NCI-H2107 treated with DMSO at 0.1 percent for 48 hours (cell line): Measurements from ENCODE around the gene ANO6.
"Not testable (repeated sequence)": the region's sequence is repeated elsewhere in the genome, so short reads cannot be mapped to it uniquely, and the experiment has no call there.

Source experiments
- DNase-seq: peaks from one replicate; lab custom pipeline; 2025; ENCODE audit not compliant: unreplicated experiment; lab: John Stamatoyannopoulos, UW

Gene ANO6

DNA sequence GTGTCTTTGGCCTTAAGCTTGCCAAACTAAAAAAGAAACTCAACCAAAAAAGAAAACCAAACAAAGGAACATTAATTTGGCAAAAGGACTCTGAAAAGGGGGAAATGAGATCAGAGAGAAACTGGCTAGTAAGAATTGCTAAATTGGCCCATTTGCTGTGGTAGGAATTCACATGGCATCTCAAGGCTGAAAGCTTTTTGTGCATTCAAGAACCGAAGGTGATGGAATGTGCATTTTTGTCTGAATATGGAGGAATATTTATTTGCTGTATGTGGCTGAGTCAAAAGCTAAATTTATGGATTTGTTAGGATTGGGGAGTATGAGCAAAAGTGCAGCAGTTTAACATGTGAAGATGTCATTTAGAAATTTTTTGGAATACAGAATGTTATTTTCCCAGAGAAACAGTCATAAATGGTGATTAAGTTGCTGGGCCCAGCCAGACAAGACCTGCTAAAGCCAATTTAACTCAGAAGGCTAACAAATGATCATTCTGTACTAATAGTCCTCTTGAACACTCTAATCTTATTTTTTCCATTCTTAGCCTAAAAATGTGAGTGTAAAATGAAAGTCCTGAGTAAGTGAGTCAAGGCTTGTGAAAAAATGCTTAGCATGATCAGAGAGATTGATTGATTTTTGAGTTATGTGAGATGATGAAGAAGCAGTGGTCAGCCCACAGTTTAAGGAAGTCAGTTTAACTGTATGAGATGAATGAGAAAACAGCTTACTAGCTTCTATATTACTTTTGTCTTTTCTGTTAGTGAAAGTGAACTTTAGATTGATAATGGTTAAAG lies 94.1 kb downstream of the ANO6 start:
- no peak for DNase-seq

DNA sequence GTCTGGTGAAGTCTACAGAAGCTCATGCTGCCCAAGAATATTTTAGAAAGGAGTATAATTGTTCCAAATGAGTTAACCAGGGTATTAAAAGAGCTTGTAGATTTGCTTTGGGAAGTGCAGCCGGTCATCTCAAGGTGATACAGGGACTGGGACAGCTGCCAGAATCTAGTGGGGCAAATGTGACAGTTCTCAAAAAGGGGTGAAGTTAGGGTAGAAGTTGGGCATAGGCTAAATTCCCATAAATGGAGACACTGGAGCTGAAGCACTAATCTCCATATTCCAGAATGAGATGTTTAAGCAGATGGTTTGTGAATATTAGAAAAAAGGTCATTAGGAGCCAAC lies 94.7 kb downstream of the ANO6 start:
- no peak for DNase-seq

- no peak for DNase-seq
Observed at GRCh38 chr12:45312012-45312411, 96.1 kb downstream of the ANO6 start.

GRCh38 chr12:45314770-45315169 lies 98.9 kb downstream of the ANO6 start:
- no peak for DNase-seq

DNA sequence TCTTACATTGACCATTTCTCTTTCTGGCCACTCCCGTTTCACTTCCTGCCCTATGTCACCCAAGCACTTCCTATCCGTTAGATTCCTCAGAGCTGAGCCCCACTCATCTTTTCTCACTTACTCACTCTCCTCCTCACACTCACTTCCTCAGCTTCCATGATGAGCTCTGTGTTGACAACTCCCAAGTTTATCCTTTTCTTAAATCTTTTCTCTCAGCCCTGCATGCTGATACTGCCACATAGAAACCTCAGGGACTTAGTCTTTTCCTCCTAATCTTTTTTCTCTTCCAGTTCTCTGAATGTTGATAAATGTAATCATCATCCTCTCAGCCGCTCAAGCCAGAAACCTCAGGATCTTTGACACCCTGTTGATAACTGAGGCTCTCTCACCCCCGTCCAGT lies 99.6 kb downstream of the ANO6 start:
- DNase-seq: no peak

DNA sequence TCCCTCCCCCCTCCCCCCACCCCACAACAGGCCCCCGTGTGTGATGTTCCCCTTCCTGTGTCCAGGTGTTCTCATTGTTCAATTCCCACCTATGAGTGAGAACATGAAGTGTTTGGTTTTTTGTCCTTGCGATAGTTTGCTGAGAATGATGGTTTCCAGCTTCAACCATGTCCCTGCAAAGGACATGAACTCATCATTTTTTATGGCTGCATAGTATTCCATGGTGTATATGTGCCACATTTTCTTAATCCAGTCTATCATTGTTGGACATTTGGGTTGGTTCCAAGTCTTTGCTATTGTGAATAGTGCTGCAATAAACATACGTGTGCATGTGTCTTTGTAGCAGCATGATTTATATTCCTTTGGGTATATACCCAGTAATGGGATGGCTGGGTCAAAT lies 101.4 kb downstream of the ANO6 start:
- DNase-seq: not testable (repeated sequence)

GRCh38 chr12:45322810-45323209 lies 106.9 kb downstream of the ANO6 start:
- DNase-seq: no peak

GRCh38 chr12:45324391-45324790 lies 108.5 kb downstream of the ANO6 start:
- no peak for DNase-seq

DNA sequence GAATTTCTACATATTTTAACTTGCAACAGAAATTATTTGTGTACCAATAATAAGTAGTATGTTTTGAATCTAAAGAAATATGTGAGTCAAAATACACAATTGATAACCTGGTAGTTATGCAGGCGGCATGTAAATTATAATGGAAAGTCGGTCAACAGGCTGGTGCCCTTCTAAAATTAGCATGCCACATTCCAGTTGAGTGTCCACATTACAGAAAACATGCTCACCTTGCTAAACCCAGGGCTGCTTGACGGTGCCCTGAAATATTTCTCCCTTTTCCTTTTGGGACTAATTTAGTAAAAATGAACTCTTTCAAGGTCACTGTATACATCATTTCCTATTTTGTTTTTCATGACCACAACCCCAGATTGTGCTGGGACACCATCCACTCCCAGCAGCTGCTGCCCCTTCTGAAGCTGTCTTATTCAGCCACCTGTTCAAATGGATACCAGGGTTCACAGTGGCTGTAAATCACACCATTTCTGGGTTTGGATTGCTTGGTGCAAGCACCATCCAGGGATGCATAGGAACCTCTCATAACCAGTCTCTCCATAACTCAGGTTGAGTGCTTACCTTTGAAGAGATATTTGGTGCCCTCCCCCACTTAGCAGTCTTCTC lies 110.6 kb downstream of the ANO6 start:
- no peak for DNase-seq

- DNase-seq: no peak
Observed at GRCh38 chr12:45327823-45328383, 112.0 kb downstream of the ANO6 start.

DNA sequence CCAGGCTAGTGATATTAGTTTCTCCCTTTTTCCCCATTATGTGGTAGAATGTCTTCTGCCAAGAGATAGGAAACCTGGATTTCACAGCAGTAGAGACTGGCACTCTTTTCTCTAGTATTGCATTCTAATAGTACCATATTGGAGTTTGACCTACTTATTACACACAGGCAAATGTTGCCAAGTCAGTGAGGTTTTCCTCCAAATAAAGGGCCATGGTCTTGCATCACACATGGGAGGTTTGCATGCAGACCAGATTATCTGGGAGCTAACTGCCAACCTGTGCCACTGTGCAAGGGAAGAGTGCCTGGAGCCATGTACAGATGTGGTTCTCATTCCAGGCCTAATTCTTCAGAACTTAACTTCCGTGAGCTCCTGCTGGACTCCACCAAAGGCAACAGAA lies 113.3 kb downstream of the ANO6 start:
- no peak for DNase-seq

DNA sequence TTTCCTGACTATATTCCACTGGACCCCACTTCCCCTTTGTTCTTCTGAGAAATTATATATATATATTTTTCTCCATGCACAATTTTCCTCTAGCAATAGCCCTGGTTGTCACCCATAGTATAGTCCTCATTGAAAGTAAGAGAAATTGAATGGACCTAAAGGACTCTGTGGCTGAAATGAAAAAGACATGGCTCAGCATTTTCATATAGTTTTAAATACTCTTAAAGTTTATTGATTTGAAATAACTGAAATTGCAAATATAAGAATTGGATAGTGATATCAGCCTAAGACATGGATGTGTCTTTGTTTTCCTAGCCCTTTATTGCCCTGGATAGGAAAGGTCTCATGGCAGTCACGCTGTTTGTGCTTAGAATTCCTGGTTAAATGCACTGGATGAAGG lies 113.8 kb downstream of the ANO6 start:
- no peak for DNase-seq

DNA sequence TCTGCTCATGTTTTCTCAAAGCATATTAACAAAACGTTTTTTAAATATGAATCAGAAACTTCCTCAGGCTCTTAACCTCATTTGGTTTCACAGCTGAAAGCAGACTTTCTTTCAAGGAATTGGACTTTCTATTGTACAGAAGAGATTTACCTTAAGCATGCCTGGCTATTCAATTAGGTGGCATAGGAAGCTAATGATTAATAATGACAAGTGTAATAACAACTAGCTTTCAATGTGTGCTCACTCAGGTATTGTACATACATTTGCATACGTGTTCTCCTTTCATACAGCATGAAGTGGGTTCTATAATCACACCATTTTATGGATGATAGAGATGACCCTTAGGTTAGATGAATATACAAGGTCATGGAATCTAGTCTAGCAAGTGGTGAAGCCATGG lies 115.7 kb downstream of the ANO6 start:
- no peak for DNase-seq

DNA sequence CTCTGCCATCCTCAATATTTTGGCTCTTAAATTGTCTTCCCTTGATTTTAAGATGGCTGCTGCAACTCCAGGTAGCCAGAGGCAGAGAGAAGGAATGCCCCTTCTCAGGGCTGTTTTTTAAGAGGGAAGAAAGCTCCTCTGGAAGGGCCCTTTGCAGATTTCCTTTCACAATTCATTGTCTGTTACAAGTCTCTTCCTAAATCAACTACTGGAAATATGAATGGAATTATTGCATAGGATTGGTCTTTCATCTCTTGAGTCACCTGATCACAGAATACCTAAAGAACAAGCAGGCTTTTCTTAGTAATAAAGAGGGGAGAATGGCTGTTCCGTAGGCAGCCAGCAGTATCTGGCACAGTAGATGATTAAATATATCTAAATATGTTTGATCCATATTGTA lies 118.5 kb downstream of the ANO6 start:
- no peak for DNase-seq

GRCh38 chr12:45336331-45336730 lies 120.4 kb downstream of the ANO6 start:
- DNase-seq: no peak

DNA sequence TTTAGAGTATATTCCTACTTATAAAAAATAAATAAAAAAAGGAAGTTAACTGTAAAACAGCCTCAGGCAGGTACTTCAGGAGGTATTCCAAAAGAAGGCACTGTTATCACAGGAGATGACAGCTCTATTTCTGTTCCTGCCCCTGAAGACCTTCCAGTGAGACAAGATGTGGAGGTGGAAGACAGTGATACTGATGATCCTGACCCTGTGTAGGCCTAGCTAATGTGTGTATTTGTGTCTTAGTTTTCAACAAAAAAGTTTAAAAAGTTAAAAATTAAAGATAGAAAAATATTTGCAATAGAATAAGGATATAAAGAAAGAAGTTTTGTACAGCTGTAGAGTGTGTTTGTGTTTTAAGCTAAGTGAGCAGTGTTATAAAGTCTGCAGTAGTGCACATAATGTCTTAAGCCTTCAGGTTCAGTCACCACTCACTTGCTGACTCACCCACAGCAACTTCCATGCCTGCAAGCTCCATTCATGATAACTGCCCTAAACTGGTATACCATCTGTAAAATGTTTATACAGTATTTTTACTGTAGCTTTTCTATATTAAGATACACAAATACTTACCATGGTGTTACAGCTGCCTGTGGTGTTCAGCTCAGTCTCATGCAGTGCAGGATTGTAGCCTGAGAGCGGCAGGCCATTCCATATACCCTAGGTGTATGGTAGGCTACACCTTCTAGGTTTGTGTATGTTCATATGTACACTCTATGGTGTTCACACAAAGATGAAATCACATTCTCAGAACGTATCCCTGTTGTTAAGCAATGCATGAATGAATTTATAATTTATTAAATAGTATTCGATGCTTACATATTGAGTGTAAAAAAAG lies 121.1 kb downstream of the ANO6 start:
- no peak for DNase-seq

DNA sequence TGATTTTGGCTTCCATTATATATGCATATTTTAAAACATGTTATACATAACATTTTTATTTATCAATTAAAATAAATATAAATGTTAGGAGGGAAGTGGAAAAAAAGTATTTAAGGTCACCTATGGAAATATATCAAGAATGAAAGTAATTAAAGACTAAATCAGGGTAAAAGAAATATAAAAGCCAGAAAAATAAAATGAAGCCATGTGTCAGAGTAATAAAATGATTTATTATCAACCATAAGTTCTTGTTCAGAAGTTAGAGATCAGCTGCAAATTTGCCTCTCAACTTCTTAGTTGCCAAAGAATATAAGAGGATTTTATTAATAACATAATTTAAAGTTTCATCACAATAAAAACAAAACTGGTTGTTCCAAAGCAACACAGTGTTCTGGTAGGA lies 121.9 kb downstream of the ANO6 start:
- DNase-seq: no peak

DNA sequence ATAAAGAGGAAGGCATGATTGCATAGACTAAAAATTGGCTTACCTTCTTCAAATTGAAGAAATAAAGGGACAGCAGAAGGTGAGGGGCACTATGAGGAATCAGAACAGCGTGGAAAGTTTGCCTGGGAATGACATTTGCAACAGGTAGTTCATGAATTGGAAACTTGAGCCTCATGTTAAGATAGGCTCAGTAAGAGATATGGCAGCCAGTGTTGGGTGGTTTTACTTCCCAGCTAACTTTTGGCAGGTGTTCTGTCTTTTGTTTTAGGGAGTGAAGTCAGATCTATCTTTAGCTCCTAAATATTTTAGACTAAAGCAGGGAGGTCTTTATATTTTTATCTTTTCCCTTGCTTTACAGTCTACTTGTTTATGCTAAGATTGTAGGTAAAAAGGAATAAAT lies 122.4 kb downstream of the ANO6 start:
- DNase-seq: peak; percentile 56

GRCh38 chr12:45339035-45339434 lies 123.1 kb downstream of the ANO6 start:
- DNase-seq: no peak

- DNase-seq: no peak
Observed at GRCh38 chr12:45342171-45342570, 126.3 kb downstream of the ANO6 start.

- no peak for DNase-seq
Observed at GRCh38 chr12:45342848-45343247, 127.0 kb downstream of the ANO6 start.
